RPMI8226 (cell line): ENCODE data around the gene PIWIL1.

Experiments
- DNase-seq: peaks from one replicate; pipeline ENCODE4 v3.0.0-alpha.2; 2015

Gene PIWIL1

DNA sequence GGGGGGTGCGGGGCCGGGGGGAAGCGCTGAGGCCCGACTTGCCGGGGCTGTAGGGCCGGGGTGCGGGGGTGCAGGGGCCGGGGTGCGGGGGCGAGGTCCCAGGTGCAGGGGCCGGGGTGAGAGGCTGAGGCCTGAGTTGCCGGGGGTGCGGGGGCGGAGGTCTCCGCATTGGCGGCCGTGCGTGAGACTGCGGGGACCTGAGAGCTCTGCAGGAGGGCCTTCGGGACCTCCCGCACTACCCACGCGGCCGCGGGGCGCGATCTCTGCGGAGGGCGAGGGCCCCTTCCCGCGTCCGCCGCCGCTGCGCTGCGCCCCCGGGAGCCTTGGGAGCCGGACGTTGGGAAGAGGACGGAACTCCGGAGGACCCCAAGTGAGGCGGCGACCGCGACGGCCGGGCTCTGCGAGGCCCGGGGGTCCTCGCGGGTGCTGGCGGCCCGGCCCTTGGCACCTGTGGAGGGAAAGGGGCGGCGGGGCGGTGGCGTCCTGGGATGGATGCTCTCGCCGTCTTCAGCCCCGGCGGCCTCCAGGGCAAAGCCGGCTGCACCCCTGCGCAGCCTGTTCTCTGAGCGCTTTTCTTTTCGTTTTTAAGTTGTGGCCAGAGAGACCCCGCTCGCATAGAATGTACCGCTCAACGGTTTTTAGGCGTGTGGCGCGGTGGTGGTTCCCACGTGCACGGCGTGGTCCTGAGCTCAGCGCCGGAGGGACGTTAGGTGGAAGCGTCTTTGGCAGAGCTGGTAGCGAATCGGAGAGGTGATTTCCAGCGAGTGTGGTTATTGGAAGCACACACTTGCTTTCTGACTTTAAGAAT lies 1.3 kb downstream of the PIWIL1 start:
- DNase-seq = no peak

GRCh38 chr12:130339951-130340350 lies 2.3 kb downstream of the PIWIL1 start:
- DNase-seq = peak; percentile 7

DNA sequence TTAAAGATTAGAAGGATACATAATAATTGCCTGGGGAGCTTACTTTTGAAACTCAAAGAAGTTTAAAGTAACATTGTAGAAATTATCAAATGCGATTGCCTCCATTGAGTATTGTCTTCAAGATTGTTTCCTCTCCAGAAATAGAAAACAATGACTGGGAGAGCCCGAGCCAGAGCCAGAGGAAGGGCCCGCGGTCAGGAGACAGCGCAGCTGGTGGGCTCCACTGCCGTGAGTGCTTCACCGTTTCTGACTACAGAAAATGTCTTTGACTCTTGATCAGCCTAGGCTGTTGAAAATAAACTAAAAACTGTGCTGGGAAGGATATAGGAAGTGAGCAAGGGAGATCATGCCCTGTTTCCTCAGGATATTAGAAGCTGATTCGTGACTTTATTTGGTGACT lies 4.8 kb downstream of the PIWIL1 start:
- DNase-seq = no peak

GRCh38 chr12:130342842-130343241 lies 5.2 kb downstream of the PIWIL1 start:
- DNase-seq = no peak

GRCh38 chr12:130344529-130344928 lies 6.8 kb downstream of the PIWIL1 start:
- no peak for DNase-seq

GRCh38 chr12:130345292-130345691 lies 7.6 kb downstream of the PIWIL1 start:
- no peak for DNase-seq

GRCh38 chr12:130347588-130347987 lies 9.9 kb downstream of the PIWIL1 start:
- DNase-seq = no peak

- DNase-seq = no peak
These were observed 13.0 kb downstream of the PIWIL1 start for GRCh38 chr12:130350715-130351114.

DNA sequence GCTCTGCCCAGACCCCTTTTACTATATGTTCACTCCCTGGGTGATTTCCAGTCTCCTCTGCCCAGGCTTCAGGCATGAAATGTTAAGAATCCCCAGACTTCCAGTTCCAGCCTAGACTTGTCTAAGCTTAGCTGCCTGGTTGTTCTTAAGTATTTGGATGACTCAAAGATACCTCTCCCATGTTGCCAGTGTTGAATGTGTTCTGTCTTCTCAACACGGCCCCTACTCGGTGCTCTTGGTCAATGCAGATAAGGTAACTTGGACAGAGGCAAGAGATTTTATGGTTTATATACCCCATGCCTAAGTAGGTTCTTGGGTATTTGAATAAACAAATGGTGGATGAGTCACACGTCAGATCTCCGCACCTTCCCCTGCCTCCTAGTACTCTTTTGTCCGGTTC lies 13.6 kb downstream of the PIWIL1 start:
- DNase-seq = no peak

DNA sequence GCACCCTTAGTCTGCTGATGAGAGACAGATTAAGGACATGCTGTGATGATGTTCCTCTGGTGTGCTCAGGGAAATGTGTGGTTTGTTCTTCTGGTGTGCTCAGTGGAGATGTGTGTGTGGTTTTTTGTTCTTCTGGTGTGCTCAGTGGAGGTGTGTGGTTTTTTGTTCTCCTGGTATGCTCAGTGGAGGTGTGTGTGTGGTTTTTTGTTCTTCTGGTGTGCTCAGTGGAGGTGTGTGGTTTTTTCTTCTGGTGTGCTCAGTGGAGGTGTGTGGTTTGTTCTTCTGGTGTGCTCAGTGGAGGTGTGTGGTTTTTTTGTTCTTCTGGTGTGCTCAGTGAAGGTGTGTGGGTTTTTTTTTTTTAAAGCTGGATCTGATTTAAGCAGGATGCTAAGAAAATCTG lies 15.4 kb downstream of the PIWIL1 start:
- DNase-seq = no peak

DNA sequence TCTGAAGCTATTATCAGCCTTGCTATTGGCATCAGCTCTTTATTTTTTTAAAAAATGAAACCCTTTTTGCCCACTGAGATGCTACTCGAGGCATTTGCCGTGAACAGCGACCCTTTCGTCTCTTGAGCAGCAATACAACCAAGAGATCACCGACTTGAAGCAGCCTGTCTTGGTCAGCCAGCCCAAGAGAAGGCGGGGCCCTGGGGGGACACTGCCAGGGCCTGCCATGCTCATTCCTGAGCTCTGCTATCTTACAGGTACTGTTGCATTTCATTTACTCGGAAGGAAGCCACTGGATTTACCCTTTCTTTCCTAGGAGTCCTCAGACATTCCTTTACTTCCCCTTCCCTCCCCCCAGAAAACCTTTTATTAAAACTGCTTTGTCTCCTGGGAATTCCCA lies 16.7 kb downstream of the PIWIL1 start:
- no peak for DNase-seq

GRCh38 chr12:130356222-130356621 lies 18.5 kb downstream of the PIWIL1 start:
- no peak for DNase-seq

DNA sequence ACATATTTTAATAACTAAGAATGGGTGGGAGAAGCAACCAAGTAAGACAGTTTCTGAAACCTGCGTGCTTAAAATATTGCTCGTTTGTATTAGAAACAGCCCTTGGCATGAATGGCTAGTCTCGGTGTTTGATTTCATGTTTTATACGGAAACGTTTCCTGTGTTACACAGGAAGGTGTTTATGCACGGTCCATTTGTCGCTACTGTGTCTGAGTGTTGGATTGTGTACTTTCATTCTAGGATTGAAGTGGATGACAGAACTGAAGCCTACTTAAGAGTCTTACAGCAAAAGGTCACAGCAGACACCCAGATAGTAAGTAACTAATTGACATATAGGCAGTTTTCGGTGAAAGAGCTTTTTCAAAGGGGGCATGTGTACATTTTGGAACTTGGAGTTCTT lies 19.6 kb downstream of the PIWIL1 start:
- no peak for DNase-seq

DNA sequence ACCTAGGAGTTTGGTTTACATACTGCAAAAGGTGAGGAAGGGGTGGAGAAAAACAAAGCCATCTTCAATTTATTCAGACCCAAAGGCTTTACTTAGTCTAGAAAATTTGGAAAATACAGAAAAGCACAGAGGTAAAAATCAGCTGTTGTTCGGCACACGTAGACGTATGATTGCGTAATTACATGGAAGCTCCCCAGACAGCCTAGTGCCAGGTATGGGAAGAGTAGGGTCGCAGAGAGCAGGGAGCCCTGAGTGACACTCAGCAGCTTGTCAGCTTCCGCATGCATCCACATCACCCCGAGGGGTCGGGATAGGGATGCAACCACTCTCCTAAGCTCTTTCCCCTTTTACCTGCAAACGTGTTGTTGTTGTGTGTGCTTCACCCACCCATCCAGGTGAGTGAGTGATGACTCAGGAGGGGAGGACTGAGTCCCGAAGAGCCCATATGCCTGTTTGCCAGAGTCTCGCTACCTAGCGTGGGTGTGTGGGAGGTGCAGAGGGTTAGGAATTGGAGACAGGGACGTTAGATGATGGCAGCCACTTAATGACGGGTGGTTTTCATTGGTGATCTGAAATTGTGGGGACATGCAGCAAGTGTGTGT lies 20.1 kb downstream of the PIWIL1 start:
- no peak for DNase-seq

DNA sequence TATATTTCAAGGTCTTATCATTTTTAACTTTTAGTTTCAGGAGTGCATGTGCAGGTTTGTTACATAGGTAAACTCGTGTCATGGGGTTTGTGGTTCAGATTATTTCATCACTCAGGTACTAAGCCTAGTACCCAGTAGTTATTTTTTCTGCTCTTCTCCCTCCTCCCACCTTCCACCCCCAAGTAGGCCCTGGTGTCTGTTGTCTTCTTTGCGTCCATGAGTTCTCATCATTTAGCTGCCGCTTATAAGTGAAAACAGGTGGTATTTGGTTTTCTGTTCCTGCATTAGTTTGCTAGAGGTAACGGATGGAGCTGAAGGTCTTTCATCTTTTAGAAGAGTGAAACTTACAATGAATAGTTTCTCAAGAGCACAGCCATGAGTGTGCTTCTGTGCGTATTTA lies 24.4 kb downstream of the PIWIL1 start:
- DNase-seq = no peak

DNA sequence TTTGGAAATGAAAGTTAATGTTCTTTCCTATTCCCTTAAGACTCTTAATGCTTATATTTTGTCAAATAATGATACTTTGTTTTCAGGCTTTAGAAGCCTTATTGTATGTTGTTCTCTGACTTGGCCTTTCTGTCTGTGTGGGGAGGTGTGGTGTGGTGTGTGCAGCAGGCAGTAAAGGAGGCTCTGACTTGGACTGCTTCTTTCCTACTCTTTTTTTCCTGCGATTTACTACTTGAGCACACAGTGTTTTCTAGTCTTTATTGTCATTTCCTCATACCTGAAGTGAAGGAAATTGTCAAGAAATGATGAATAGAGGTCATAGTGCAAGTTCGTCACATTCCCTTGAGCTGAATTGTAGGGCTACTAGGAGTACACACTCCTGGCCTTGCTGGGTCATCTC lies 26.9 kb downstream of the PIWIL1 start:
- no peak for DNase-seq

DNA sequence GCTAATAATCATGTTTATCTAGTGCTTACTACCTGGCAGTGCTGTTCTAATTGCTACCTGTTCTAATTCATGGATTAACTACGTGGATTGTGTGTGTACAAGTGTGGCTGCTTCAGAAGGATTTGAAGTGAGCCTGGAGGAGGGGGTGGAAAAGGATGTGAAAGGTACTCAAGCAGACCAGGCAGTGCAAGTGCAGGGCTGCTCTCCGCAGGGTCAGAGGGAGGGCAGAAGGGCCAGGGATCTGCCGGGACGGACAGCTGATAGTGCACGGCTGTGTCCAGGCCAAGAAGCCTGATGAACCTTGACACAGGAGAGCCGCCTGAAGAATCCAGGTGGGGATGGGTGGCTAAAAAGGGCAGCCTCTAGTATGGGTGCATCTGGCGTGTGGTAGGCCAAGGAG lies 28.5 kb downstream of the PIWIL1 start:
- DNase-seq = no peak

- no peak for DNase-seq
These were observed 29.3 kb downstream of the PIWIL1 start for GRCh38 chr12:130367003-130367402.

- no peak for DNase-seq
These were observed 29.8 kb downstream of the PIWIL1 start for GRCh38 chr12:130367523-130367922.

DNA sequence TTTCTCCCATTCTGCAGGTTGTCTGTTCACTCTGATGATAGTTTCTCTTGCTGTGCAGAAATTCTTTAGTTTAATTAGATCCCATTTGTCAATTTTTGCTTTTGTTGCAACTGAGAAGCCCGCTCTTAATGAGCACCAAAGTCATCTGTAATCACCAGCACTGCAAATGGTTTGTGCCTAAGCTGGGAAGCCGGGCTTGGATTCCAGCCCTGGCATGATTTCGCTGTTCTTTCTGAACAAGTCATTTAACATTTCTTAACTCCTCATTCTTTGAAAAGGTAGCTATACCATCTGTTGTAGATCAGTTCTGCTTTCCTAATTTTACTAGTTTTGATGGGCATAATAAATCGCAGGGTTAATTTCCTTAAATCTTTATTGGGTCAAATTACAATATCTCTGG lies 32.1 kb downstream of the PIWIL1 start:
- no peak for DNase-seq

- no peak for DNase-seq
These were observed 33.6 kb downstream of the PIWIL1 start for GRCh38 chr12:130371296-130371695.

DNA sequence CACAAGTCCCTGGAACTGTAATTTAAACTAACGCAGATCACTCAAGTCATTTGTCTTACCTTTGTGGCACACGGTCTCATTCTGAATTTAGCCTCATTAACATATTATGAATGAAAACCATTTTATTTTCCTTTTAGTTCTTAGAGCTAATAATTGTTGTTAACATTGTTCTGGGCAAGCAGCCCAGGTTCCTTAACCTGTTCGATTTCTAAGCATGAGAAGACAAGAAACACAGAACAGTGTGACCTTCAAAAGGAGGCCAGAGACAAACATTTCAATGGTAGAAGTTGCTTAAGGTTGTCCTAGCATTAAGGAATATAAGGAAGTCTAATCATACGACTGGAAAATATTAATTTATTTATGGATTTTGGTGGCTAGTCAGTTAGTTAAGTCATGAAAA lies 35.2 kb downstream of the PIWIL1 start:
- no peak for DNase-seq

- DNase-seq = no peak
These were observed 36.4 kb downstream of the PIWIL1 start for GRCh38 chr12:130374083-130374482.

- no peak for DNase-seq
These were observed 37.9 kb downstream of the PIWIL1 start for GRCh38 chr12:130375296-130376287.
